ENCODE data around the gene PRPF40B.

PRPF40B gene

DNA sequence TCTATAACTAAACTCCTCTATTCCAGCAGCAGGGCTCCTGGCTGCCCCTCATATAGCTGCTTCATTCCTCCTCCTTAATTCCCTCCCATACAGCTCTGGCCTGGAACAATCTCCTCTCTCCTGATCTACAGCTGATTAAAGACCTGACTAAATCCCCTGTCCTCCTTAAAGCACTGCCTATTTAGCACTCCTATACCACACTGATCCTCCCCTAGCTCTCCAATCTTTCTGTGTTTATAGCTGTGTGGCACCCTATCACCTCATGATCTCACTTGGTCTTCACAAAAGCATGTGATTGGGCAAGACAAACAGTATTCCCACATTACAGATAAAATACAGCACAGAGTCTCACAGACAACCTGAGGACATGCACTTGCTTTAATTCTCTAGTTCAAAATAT is 66.4 kb downstream of the PRPF40B start:
- DNase-seq = no peak

- no peak for DNase-seq
Measured at GRCh38 chr12:49692851-49693250, 69.5 kb downstream of the PRPF40B start.

GRCh38 chr12:49693931-49694444 is 70.6 kb downstream of the PRPF40B start:
- DNase-seq = no peak

All from stimulated activated CD4-positive, alpha-beta T cell treated with anti-CD3 and anti-CD28 coated beads, Interleukin-12 subunit alpha, Interleukin-12 subunit beta, amount 100 ng/mL, for 4 hours (primary cell).